ENCODE results near the gene TRIM63. TPM values are rescaled to one million over a fixed set of nuclear protein-coding genes. Genes with fewer than 3 reads are reported as not detected.

The TRIM63 gene
- total and polyA plus RNA-seq, 4 donors: not detected

GRCh38 chr1:26078286-26079177 is 11.1 kb upstream of the TRIM63 start:
- DNase-seq (ENCODE audit: low read depth in 4 of 6, low spot score in 6 of 6): no peak
- no peaks in the 10 kb centered on the region for H3K36me3 ChIP-seq (ENCODE audit: control insufficient read depth, insufficient read depth, low read length)
- H3K27me3 ChIP-seq (ENCODE audit: control insufficient read depth, insufficient read depth, low read length): no peaks in the 10 kb centered on the region
- H3K27ac ChIP-seq (ENCODE audit: low read depth, low read length): no peak overlapping the region
- H3K9me3 ChIP-seq (ENCODE audit: control insufficient read depth, insufficient read depth, low read length): no peaks in the 10 kb centered on the region
- no peak overlapping the region for H3K4me3 ChIP-seq (ENCODE audit: low read depth, low read length)
- no peaks in the 10 kb centered on the region for H3K4me1 ChIP-seq (ENCODE audit: control insufficient read depth, insufficient read depth, low read length)
- 66% methylated on average over 3 of the region's 8 CpGs for WGBS (ENCODE audit: insufficient coverage)

- no peak for DNase-seq (ENCODE audit: low read depth in 4 of 6, low spot score in 6 of 6)
- Histone ChIP-seq H3K27me3 (ENCODE audit: control insufficient read depth, insufficient read depth, low read length) (no peaks in the 10 kb centered on the region), H3K27ac (ENCODE audit: low read depth, low read length) (no peak overlapping the region), H3K9me3 (ENCODE audit: control insufficient read depth, insufficient read depth, low read length) (no peaks in the 10 kb centered on the region), H3K4me3 (ENCODE audit: low read depth, low read length) (no peak overlapping the region), H3K4me1 (ENCODE audit: control insufficient read depth, insufficient read depth, low read length) (peaks cover 3% of the 10 kb centered on the region), H3K36me3 (ENCODE audit: control insufficient read depth, insufficient read depth, low read length) (no peaks in the 10 kb centered on the region)
- WGBS (ENCODE audit: insufficient coverage): no CpG with 5 or more reads among the region's 1 CpG
Measured at GRCh38 chr1:26077524-26077923, 10.1 kb upstream of the TRIM63 start.

- H3K9me3 ChIP-seq (ENCODE audit: control insufficient read depth, insufficient read depth, low read length): no peaks in the 10 kb centered on the region
- 100% methylated on average over 1 of the region's 3 CpGs for WGBS (ENCODE audit: insufficient coverage)
- peaks cover 3% of the 10 kb centered on the region for H3K4me1 ChIP-seq (ENCODE audit: control insufficient read depth, insufficient read depth, low read length)
- no peaks in the 10 kb centered on the region for H3K27me3 ChIP-seq (ENCODE audit: control insufficient read depth, insufficient read depth, low read length)
- H3K27ac ChIP-seq (ENCODE audit: low read depth, low read length): no peak overlapping the region
- no peak for DNase-seq (ENCODE audit: low read depth in 4 of 6, low spot score in 6 of 6)
- no peaks in the 10 kb centered on the region for H3K36me3 ChIP-seq (ENCODE audit: control insufficient read depth, insufficient read depth, low read length)
- H3K4me3 ChIP-seq (ENCODE audit: low read depth, low read length): no peak overlapping the region
Measured at GRCh38 chr1:26075421-26076144, 8.2 kb upstream of the TRIM63 start.

- H3K27me3 ChIP-seq (ENCODE audit: control insufficient read depth, insufficient read depth, low read length): no peaks in the 10 kb centered on the region
- WGBS (ENCODE audit: insufficient coverage): 53% methylated on average over 5 of the region's 6 CpGs
- peaks cover 3% of the 10 kb centered on the region for H3K4me1 ChIP-seq (ENCODE audit: control insufficient read depth, insufficient read depth, low read length)
- no peaks in the 10 kb centered on the region for H3K36me3 ChIP-seq (ENCODE audit: control insufficient read depth, insufficient read depth, low read length)
- no peak for DNase-seq (ENCODE audit: low read depth in 4 of 6, low spot score in 6 of 6)
- H3K27ac ChIP-seq (ENCODE audit: low read depth, low read length): no peak overlapping the region
- no peak overlapping the region for H3K4me3 ChIP-seq (ENCODE audit: low read depth, low read length)
- no peaks in the 10 kb centered on the region for H3K9me3 ChIP-seq (ENCODE audit: control insufficient read depth, insufficient read depth, low read length)
Measured at GRCh38 chr1:26072305-26072704, 4.9 kb upstream of the TRIM63 start.

GRCh38 chr1:26070963-26071342 is 3.5 kb upstream of the TRIM63 start:
- no peak for DNase-seq (ENCODE audit: low read depth in 4 of 6, low spot score in 6 of 6)
- 90% methylated on average over 4 of the region's 6 CpGs for WGBS (ENCODE audit: insufficient coverage)
- Histone ChIP-seq H3K4me1 (ENCODE audit: control insufficient read depth, insufficient read depth, low read length) (peaks cover 3% of the 10 kb centered on the region), H3K27ac (ENCODE audit: low read depth, low read length) (no peak overlapping the region), H3K4me3 (ENCODE audit: low read depth, low read length) (no peak overlapping the region), H3K27me3 (ENCODE audit: control insufficient read depth, insufficient read depth, low read length) (no peaks in the 10 kb centered on the region), H3K36me3 (ENCODE audit: control insufficient read depth, insufficient read depth, low read length) (no peaks in the 10 kb centered on the region), H3K9me3 (ENCODE audit: control insufficient read depth, insufficient read depth, low read length) (no peaks in the 10 kb centered on the region)

- WGBS (ENCODE audit: insufficient coverage): 100% methylated on average over 2 of the region's 4 CpGs
- DNase-seq (ENCODE audit: low read depth in 4 of 6, low spot score in 6 of 6): peak in 1 of 6 donors; percentile 62
- no peaks in the 10 kb centered on the region for H3K27me3 ChIP-seq (ENCODE audit: control insufficient read depth, insufficient read depth, low read length)
- no peaks in the 10 kb centered on the region for H3K36me3 ChIP-seq (ENCODE audit: control insufficient read depth, insufficient read depth, low read length)
- H3K27ac ChIP-seq (ENCODE audit: low read depth, low read length): no peak overlapping the region
- no peak overlapping the region for H3K4me3 ChIP-seq (ENCODE audit: low read depth, low read length)
- H3K9me3 ChIP-seq (ENCODE audit: control insufficient read depth, insufficient read depth, low read length): no peaks in the 10 kb centered on the region
- H3K4me1 ChIP-seq (ENCODE audit: control insufficient read depth, insufficient read depth, low read length): peaks cover 3% of the 10 kb centered on the region
Measured at GRCh38 chr1:26070296-26070962, 3.0 kb upstream of the TRIM63 start.

GRCh38 chr1:26069941-26070295 is 2.5 kb upstream of the TRIM63 start:
- Histone ChIP-seq H3K27ac (ENCODE audit: low read depth, low read length) (no peak overlapping the region), H3K4me1 (ENCODE audit: control insufficient read depth, insufficient read depth, low read length) (peaks cover 3% of the 10 kb centered on the region), H3K27me3 (ENCODE audit: control insufficient read depth, insufficient read depth, low read length) (no peaks in the 10 kb centered on the region), H3K36me3 (ENCODE audit: control insufficient read depth, insufficient read depth, low read length) (no peaks in the 10 kb centered on the region), H3K4me3 (ENCODE audit: low read depth, low read length) (no peak overlapping the region), H3K9me3 (ENCODE audit: control insufficient read depth, insufficient read depth, low read length) (no peaks in the 10 kb centered on the region)
- no CpG with 5 or more reads among the region's 1 CpG for WGBS (ENCODE audit: insufficient coverage)
- DNase-seq (ENCODE audit: low read depth in 4 of 6, low spot score in 6 of 6): no peak

- 100% methylated on average over 1 of the region's 4 CpGs for WGBS (ENCODE audit: insufficient coverage)
- no peaks in the 10 kb centered on the region for H3K36me3 ChIP-seq (ENCODE audit: control insufficient read depth, insufficient read depth, low read length)
- H3K9me3 ChIP-seq (ENCODE audit: control insufficient read depth, insufficient read depth, low read length): no peaks in the 10 kb centered on the region
- H3K27me3 ChIP-seq (ENCODE audit: control insufficient read depth, insufficient read depth, low read length): no peaks in the 10 kb centered on the region
- no peak overlapping the region for H3K27ac ChIP-seq (ENCODE audit: low read depth, low read length)
- no peak for DNase-seq (ENCODE audit: low read depth in 4 of 6, low spot score in 6 of 6)
- H3K4me3 ChIP-seq (ENCODE audit: low read depth, low read length): no peak overlapping the region
- no peaks in the 10 kb centered on the region for H3K4me1 ChIP-seq (ENCODE audit: control insufficient read depth, insufficient read depth, low read length)
Measured at GRCh38 chr1:26066857-26067256, 573 bp downstream of the TRIM63 start.

- no peak for DNase-seq (ENCODE audit: low read depth in 4 of 6, low spot score in 6 of 6)
- WGBS (ENCODE audit: insufficient coverage): 89% methylated on average over 15 of the region's 15 CpGs
Measured at GRCh38 chr1:26066160-26066559, 1.3 kb downstream of the TRIM63 start.

More at GRCh38 chr1:26066160-26066559, 1.3 kb downstream of the TRIM63 start:
- H3K27me3 ChIP-seq (ENCODE audit: control insufficient read depth, insufficient read depth, low read length): no peaks in the 10 kb centered on the region
- H3K36me3 ChIP-seq (ENCODE audit: control insufficient read depth, insufficient read depth, low read length): no peaks in the 10 kb centered on the region
- H3K4me1 ChIP-seq (ENCODE audit: control insufficient read depth, insufficient read depth, low read length): no peaks in the 10 kb centered on the region
- no peak overlapping the region for H3K4me3 ChIP-seq (ENCODE audit: low read depth, low read length)
- no peaks in the 10 kb centered on the region for H3K9me3 ChIP-seq (ENCODE audit: control insufficient read depth, insufficient read depth, low read length)
- no peak overlapping the region for H3K27ac ChIP-seq (ENCODE audit: low read depth, low read length)

Measured in spinal cord (tissue), 10 donors.